HL-60 (cell line): ENCODE measurements around the gene ELFN2.

Source experiments
- DNase-seq, 2 experiments: peaks; one replicate each; pipeline ENCODE4 v3.0.0-alpha.2; 2010 to 2020; ENCODE audit warnings: low read depth in 1 of 2, low spot score in 1 of 2
- H3K27ac ChIP-seq: fragments of 250-450 bp; sonication (Bioruptor Pico); replicated peaks from 2 replicates; pipeline ENCODE4 v1.5.1; 2020; ENCODE audit warnings: mild to moderate bottlenecking, moderate library complexity
- H3K27me3 ChIP-seq: fragments of 250-450 bp; sonication (Bioruptor Pico); 2 replicates; pipeline ENCODE4 v1.5.1; 2021; ENCODE audit warnings: mild to moderate bottlenecking, moderate library complexity; ENCODE audit not compliant: insufficient read depth, poor library complexity, severe bottlenecking
- H3K4me3 ChIP-seq: replicated peaks from 2 replicates; pipeline ENCODE4 v1.5.1; 2011; ENCODE audit warnings: mild to moderate bottlenecking, control low read depth, low read length; ENCODE audit not compliant: insufficient read depth
- CTCF ChIP-seq: IDR thresholded peaks from one replicate; pipeline ENCODE4 v1.5.1; 2011; ENCODE audit warnings: low read length, control low read depth, inconsistent platforms; ENCODE audit not compliant: insufficient read depth
- GABPA ChIP-seq: IDR thresholded peaks from 2 replicates; pipeline ENCODE4 v1.6.1; 2012; ENCODE audit warnings: low read depth
- POLR2AphosphoS5 ChIP-seq: IDR thresholded peaks from 2 replicates; pipeline ENCODE4 v1.6.1; 2012; ENCODE audit warnings: low read depth
- REST ChIP-seq: IDR thresholded peaks from 2 replicates; pipeline ENCODE4 v1.6.1; 2012; ENCODE audit warnings: low read depth; ENCODE audit not compliant: insufficient replicate concordance
- SPI1 ChIP-seq: IDR thresholded peaks from 2 replicates; pipeline ENCODE4 v1.6.1; 2012; ENCODE audit warnings: low read depth, mild to moderate bottlenecking, borderline replicate concordance

The ELFN2 gene

GRCh38 chr22:37397226-37397625 lies 30.1 kb downstream of the ELFN2 start:
- H3K4me3 ChIP-seq: no peak overlapping the region
- H3K27me3 ChIP-seq: peaks cover 8% of the 10 kb centered on the region
- TF ChIP-seq REST (no peak), GABPA (no peak), POLR2AphosphoS5 (no peak), CTCF (no peak), SPI1 (no peak)
- no peak overlapping the region for H3K27ac ChIP-seq
- no peak for DNase-seq

GRCh38 chr22:37396488-37397084 lies 30.7 kb downstream of the ELFN2 start:
- DNase-seq: no peak
- no peak overlapping the region for H3K4me3 ChIP-seq
- H3K27me3 ChIP-seq: peaks cover 8% of the 10 kb centered on the region
- no peak overlapping the region for H3K27ac ChIP-seq
- TF ChIP-seq REST (no peak), SPI1 (no peak), GABPA (no peak), POLR2AphosphoS5 (no peak), CTCF (no peak)

GRCh38 chr22:37394341-37394740 lies 32.9 kb downstream of the ELFN2 start:
- Histone ChIP-seq H3K27me3 (peaks cover 8% of the 10 kb centered on the region), H3K27ac (no peak overlapping the region), H3K4me3 (no peak overlapping the region)
- no peak for TF ChIP-seq GABPA
- TF ChIP-seq SPI1: no peak
- TF ChIP-seq POLR2AphosphoS5: no peak
- TF ChIP-seq CTCF: no peak
- no peak for TF ChIP-seq REST
- DNase-seq: no peak
